ENCODE data around the gene DFFB. TPM values are rescaled to one million over a fixed set of nuclear protein-coding genes. Genes with fewer than 3 reads are reported as not detected.

DFFB gene
- total and polyA plus RNA-seq, 9 of the 15 experiments (the other 6 are each of a cell fraction or from before 2014, with no cell fraction given), result 2.3 to 15.8 (median 11.5) TPM

- no peak for TF ChIP-seq NR2C1 (IDR thresholded peaks at IDR 0.05)
- no peak for TF ChIP-seq NR2C1 (tag; IDR thresholded peaks at IDR 0.05)
- TF ChIP-seq ZNF124 (CRISPR knock-in tag; IDR thresholded peaks at IDR 0.05), result no peak
- no peak for TF ChIP-seq DMBX1 (CRISPR knock-in tag; IDR thresholded peaks at IDR 0.05; ENCODE audit: borderline replicate concordance)
- TF ChIP-seq XRCC4 (IDR thresholded peaks at IDR 0.05; ENCODE audit: extremely low read depth, insufficient read depth, insufficient read length), result no peak
- TF ChIP-seq TGIF2 (CRISPR knock-in tag; IDR thresholded peaks at IDR 0.05), result no peak
- no peak for TF ChIP-seq NELFE (IDR thresholded peaks at IDR 0.05; ENCODE audit: insufficient read depth, insufficient read length)
- TF ChIP-seq ZFP30 (CRISPR knock-in tag; IDR thresholded peaks at IDR 0.05; ENCODE audit: borderline replicate concordance), result no peak
- no peak for TF ChIP-seq ATF6 (CRISPR knock-in tag; IDR thresholded peaks at IDR 0.05)
- no peak for TF ChIP-seq CCNT2 (IDR thresholded peaks at IDR 0.05; ENCODE audit: borderline replicate concordance, extremely low read depth, insufficient read length, low read depth, low read length)
- no peak for TF ChIP-seq HNRNPLL (IDR thresholded peaks at IDR 0.05; ENCODE audit: low read depth, low read length, poor library complexity, severe bottlenecking)
- no peak for TF ChIP-seq ZBTB17 (CRISPR knock-in tag; IDR thresholded peaks at IDR 0.05)
- TF ChIP-seq ZNF232 (CRISPR knock-in tag; IDR thresholded peaks at IDR 0.05), result no peak
- TF ChIP-seq ERF (CRISPR knock-in tag; IDR thresholded peaks at IDR 0.05), result no peak
- TF ChIP-seq TARDBP (IDR thresholded peaks at IDR 0.05), result no peak
- no peak; the same call in 1 of the 2 replicates for TF ChIP-seq SAFB (IDR thresholded peaks at IDR 0.05; ENCODE audit: borderline replicate concordance, low read depth, low read length)
- no peak for TF ChIP-seq ZBTB9 (CRISPR knock-in tag; IDR thresholded peaks at IDR 0.05)
- TF ChIP-seq MXD1 (CRISPR knock-in tag; IDR thresholded peaks at IDR 0.05; ENCODE audit: borderline replicate concordance, poor library complexity, severe bottlenecking), result no peak
- no peak for TF ChIP-seq ZHX1 (conservative IDR thresholded peaks at IDR 0.05; ENCODE audit: low read length)
- no peak for TF ChIP-seq KDM4B (IDR thresholded peaks at IDR 0.05; ENCODE audit: borderline replicate concordance in 2 of 2, low read depth in 1 of 2)
- no peak for TF ChIP-seq RBFOX2 (IDR thresholded peaks at IDR 0.05; ENCODE audit: low read depth, low read length)
- TF ChIP-seq ZNF354B (CRISPR knock-in tag; IDR thresholded peaks at IDR 0.05), result no peak
- no peak for TF ChIP-seq ADNP (tag; IDR thresholded peaks at IDR 0.05)
- 0 out of 2 replicates have a peak, but pooled peaks have one; percentile 28 for TF ChIP-seq PTBP1 (IDR thresholded peaks at IDR 0.05; ENCODE audit: low read depth, low read length)
Observed at GRCh38 chr1:3869751-3870301, 12.6 kb downstream of the DFFB start (continued).

Data from K562 (cell line).